WTC11 (cell line): ENCODE data around the gene GPR68. TPM values are rescaled to one million over a fixed set of nuclear protein-coding genes. Genes with fewer than 3 reads are reported as not detected.

ENCODE experiments used
- ATAC-seq: fragments of 200-7000 bp; cut with Tn5 transposase; 2 replicates; pipeline ENCODE4 v1.10.0; 2021; ENCODE audit warnings: mild to moderate bottlenecking, moderate library complexity
- CTCF ChIA-PET: fragments of 300-600 bp; sonication (Branson Sonifier 250); formaldehyde crosslinking; loops from one replicate; lab custom pipeline; 2021; ENCODE audit warnings: antibody characterized with exemption; lab: Charles Lee
- POLR2A ChIA-PET: fragments of 350-600 bp; sonication (Branson Sonifier 250); formaldehyde crosslinking; loops from one replicate; lab custom pipeline; 2021; ENCODE audit warnings: antibody characterized with exemption; lab: Charles Lee
- DNase-seq: peaks from one replicate; pipeline ENCODE4 v3.0.0; 2021; ENCODE audit warnings: low spot score
- H3K27ac Mint-ChIP-seq: 2 replicates; pipeline ENCODE4 v1.8.0; 2021; ENCODE audit warnings: mixed read lengths
- H3K27me3 Mint-ChIP-seq: 2 replicates; pipeline ENCODE4 v1.8.0; 2021; ENCODE audit warnings: low read depth, mild to moderate bottlenecking, moderate library complexity, mixed read lengths
- H3K36me3 Mint-ChIP-seq: 2 replicates; pipeline ENCODE4 v1.8.0; 2021; ENCODE audit warnings: mixed read lengths
- H3K4me1 Mint-ChIP-seq: 2 replicates; pipeline ENCODE4 v1.8.0; 2022; ENCODE audit warnings: mixed read lengths
- H3K4me3 Mint-ChIP-seq: 2 replicates; pipeline ENCODE4 v1.8.0; 2021; ENCODE audit warnings: mild to moderate bottlenecking, moderate library complexity, mixed read lengths
- H3K9me3 Mint-ChIP-seq: 2 replicates; pipeline ENCODE4 v1.8.0; 2021; ENCODE audit warnings: mixed read lengths
- ATF1 ChIP-seq: sonication (generic); formaldehyde crosslinking; IDR thresholded peaks from 2 replicates; pipeline ENCODE4 v1.8.1; 2023; ENCODE audit warnings: mild to moderate bottlenecking, moderate library complexity, missing genetic modification reagents
- ATF2 ChIP-seq: sonication (generic); formaldehyde crosslinking; IDR thresholded peaks from 2 replicates; pipeline ENCODE4 v1.8.1; 2022; ENCODE audit warnings: low read depth, missing genetic modification reagents, borderline replicate concordance
- ATF3 ChIP-seq: sonication (generic); formaldehyde crosslinking; conservative IDR thresholded peaks from 2 replicates; pipeline ENCODE4 v1.8.1; 2022; ENCODE audit warnings: mild to moderate bottlenecking, missing genetic modification reagents
- CREM ChIP-seq: sonication (generic); formaldehyde crosslinking; IDR thresholded peaks from 2 replicates; pipeline ENCODE4 v1.8.1; 2022; ENCODE audit warnings: mild to moderate bottlenecking, missing genetic modification reagents, moderate library complexity
- E2F5 ChIP-seq: sonication (generic); formaldehyde crosslinking; IDR thresholded peaks from 2 replicates; pipeline ENCODE4 v1.8.1; 2022; ENCODE audit warnings: mild to moderate bottlenecking, moderate library complexity, missing genetic modification reagents
- ELF4 ChIP-seq: sonication (generic); formaldehyde crosslinking; IDR thresholded peaks from 2 replicates; pipeline ENCODE4 v1.8.1; 2022; ENCODE audit warnings: low read depth, mild to moderate bottlenecking, moderate library complexity, missing genetic modification reagents
- ERG ChIP-seq: fragments of 250-450 bp; sonication (Bioruptor Pico); IDR thresholded peaks from 2 replicates; pipeline ENCODE4 v1.8.0; 2021; ENCODE audit warnings: mild to moderate bottlenecking
- ESRRA ChIP-seq: sonication (generic); formaldehyde crosslinking; IDR thresholded peaks from 2 replicates; pipeline ENCODE4 v1.8.1; 2022; ENCODE audit warnings: mild to moderate bottlenecking, missing genetic modification reagents, borderline replicate concordance
- FOXJ3 ChIP-seq: sonication (generic); formaldehyde crosslinking; IDR thresholded peaks from 2 replicates; pipeline ENCODE4 v1.9.0; 2021; ENCODE audit warnings: missing genetic modification reagents, mild to moderate bottlenecking, borderline replicate concordance
- FOXP1 ChIP-seq: sonication (generic); formaldehyde crosslinking; IDR thresholded peaks from 2 replicates; pipeline ENCODE4 v1.8.0; 2022; ENCODE audit warnings: missing genetic modification reagents, mild to moderate bottlenecking, moderate library complexity, borderline replicate concordance
- KAT7 ChIP-seq: sonication (generic); formaldehyde crosslinking; IDR thresholded peaks from 2 replicates; pipeline ENCODE4 v1.8.1; 2023; ENCODE audit warnings: missing genetic modification reagents, mild to moderate bottlenecking, borderline replicate concordance
- MXD4 ChIP-seq: fragments of 250-450 bp; sonication (Bioruptor Pico); IDR thresholded peaks from 2 replicates; pipeline ENCODE4 v1.8.0; 2021; ENCODE audit warnings: mild to moderate bottlenecking, moderate library complexity, borderline replicate concordance
- NFE2L1 ChIP-seq: sonication (generic); formaldehyde crosslinking; IDR thresholded peaks from 2 replicates; pipeline ENCODE4 v1.8.1; 2023; ENCODE audit warnings: missing genetic modification reagents
- PRDM15 ChIP-seq: sonication (generic); formaldehyde crosslinking; IDR thresholded peaks from 2 replicates; pipeline ENCODE4 v1.8.0; 2022; ENCODE audit warnings: missing genetic modification reagents
- RORB ChIP-seq: fragments of 250-450 bp; sonication (Bioruptor Pico); IDR thresholded peaks from 2 replicates; pipeline ENCODE4 v1.9.0; 2021; ENCODE audit warnings: mild to moderate bottlenecking
- STAT6 ChIP-seq: sonication (generic); formaldehyde crosslinking; conservative IDR thresholded peaks from 2 replicates; pipeline ENCODE4 v1.8.1; 2023; ENCODE audit warnings: mild to moderate bottlenecking, low read depth, missing genetic modification reagents, moderate library complexity
- TEAD4 ChIP-seq: sonication (generic); formaldehyde crosslinking; IDR thresholded peaks from 2 replicates; pipeline ENCODE4 v1.8.0; 2022; ENCODE audit warnings: mild to moderate bottlenecking, missing genetic modification reagents
- USF1 ChIP-seq: sonication (generic); formaldehyde crosslinking; IDR thresholded peaks from 2 replicates; pipeline ENCODE4 v1.8.0; 2022; ENCODE audit warnings: mild to moderate bottlenecking, missing genetic modification reagents
- USF2 ChIP-seq: sonication (generic); formaldehyde crosslinking; IDR thresholded peaks from 2 replicates; pipeline ENCODE4 v1.8.1; 2023; ENCODE audit warnings: mild to moderate bottlenecking, missing genetic modification reagents, moderate library complexity
- ZBTB21 ChIP-seq: sonication (generic); formaldehyde crosslinking; IDR thresholded peaks from 2 replicates; pipeline ENCODE4 v1.8.1; 2023; ENCODE audit warnings: mild to moderate bottlenecking, missing genetic modification reagents, borderline replicate concordance
- total RNA-seq: library from RNA; stranded (reverse); gene quantifications from 3 replicates; pipeline ENCODE4 v1.2.3, GENCODE V29; 2021

The GPR68 gene
- total RNA-seq, 1 experiment from 2014 or later, result 0.28 TPM

- Mint-ChIP-seq H3K27ac (no peak overlapping the region), H3K36me3 (no peaks in the 10 kb centered on the region)
- CTCF ChIA-PET, result interaction anchor here (0.8 to 2.9 kb wide), 12 partner anchors 8 to 362 kb away, joined by 3 to 15 read pairs (median 4); partner anchors contain the start of gene GPR68
- POLR2A ChIA-PET, result no interaction called here
- TF ChIP-seq PRDM15 (CRISPR knock-in tag) (0 out of 2 replicates have a peak, but pooled peaks have one; percentile 34), KAT7 (CRISPR knock-in tag) (0 out of 2 replicates have a peak, but pooled peaks have one; percentile 23), CREM (0 out of 2 replicates have a peak, but pooled peaks have one; percentile 33), ERG (CRISPR knock-in tag) (no peak), USF1 (CRISPR knock-in tag) (no peak)
- TF ChIP-seq, all 79 proteins: peak for 3
- peak; percentile 45 for DNase-seq
- Mint-ChIP-seq H3K4me1 (peaks cover 12% of the 10 kb centered on the region), H3K27me3 (peaks cover 35% of the 10 kb centered on the region), H3K9me3 (peaks cover 7% of the 10 kb centered on the region), H3K4me3 (peak overlapping the region; percentile 82)
- ATAC-seq, result peak; percentile 64
These were observed 19.9 kb upstream of the GPR68 start for GRCh38 chr14:91264151-91265150.

GRCh38 chr14:91263329-91263728 lies 18.8 kb upstream of the GPR68 start:
- Mint-ChIP-seq H3K36me3 (no peaks in the 10 kb centered on the region), H3K4me3 (peak overlapping the region; percentile 82), H3K27me3 (peaks cover 35% of the 10 kb centered on the region), H3K9me3 (peaks cover 7% of the 10 kb centered on the region), H3K27ac (no peak overlapping the region), H3K4me1 (peaks cover 12% of the 10 kb centered on the region)
- CTCF ChIA-PET, result interaction anchor here (1.0 to 2.9 kb wide), 5 partner anchors 9 to 86 kb away, joined by 3 to 13 read pairs (median 3); no protein-coding TSS in a partner anchor
- DNase-seq, result no peak
- POLR2A ChIA-PET, result no interaction called here
- ATAC-seq, result no peak
- no peak for TF ChIP-seq ATF1 (CRISPR knock-in tag)
- TF ChIP-seq MXD4, result no peak
- no peak for TF ChIP-seq ELF4 (CRISPR knock-in tag)
- TF ChIP-seq RORB (CRISPR knock-in tag), result no peak
- TF ChIP-seq ATF2, result no peak
- no peak for TF ChIP-seq E2F5 (CRISPR knock-in tag)
- TF ChIP-seq FOXJ3 (CRISPR knock-in tag), result no peak
- no peak for TF ChIP-seq CREM
- no peak for TF ChIP-seq TEAD4 (CRISPR knock-in tag)
- no peak for TF ChIP-seq ATF3 (CRISPR knock-in tag)
- no peak for TF ChIP-seq USF2 (CRISPR knock-in tag)
- no peak for TF ChIP-seq NFE2L1
- no peak for TF ChIP-seq STAT6 (CRISPR knock-in tag)
- TF ChIP-seq FOXP1 (CRISPR knock-in tag), result no peak
- TF ChIP-seq ZBTB21 (CRISPR knock-in tag), result no peak
- no peak for TF ChIP-seq ESRRA (CRISPR knock-in tag)
